Activated T-helper 9 cell treated with anti-CD3 and anti-CD28 coated beads, Interleukin-2, amount 50 U/mL, for 16 hours (primary cell): ENCODE data around the gene CCNF.
A peak's percentile ranks its signal among the peaks of the same experiment; 100 is the strongest.

ENCODE experiments used
- DNase-seq: peaks from one replicate; pipeline ENCODE4 v3.0.0-alpha.2; 2020; ENCODE audit warnings: low read depth

The CCNF gene

DNA sequence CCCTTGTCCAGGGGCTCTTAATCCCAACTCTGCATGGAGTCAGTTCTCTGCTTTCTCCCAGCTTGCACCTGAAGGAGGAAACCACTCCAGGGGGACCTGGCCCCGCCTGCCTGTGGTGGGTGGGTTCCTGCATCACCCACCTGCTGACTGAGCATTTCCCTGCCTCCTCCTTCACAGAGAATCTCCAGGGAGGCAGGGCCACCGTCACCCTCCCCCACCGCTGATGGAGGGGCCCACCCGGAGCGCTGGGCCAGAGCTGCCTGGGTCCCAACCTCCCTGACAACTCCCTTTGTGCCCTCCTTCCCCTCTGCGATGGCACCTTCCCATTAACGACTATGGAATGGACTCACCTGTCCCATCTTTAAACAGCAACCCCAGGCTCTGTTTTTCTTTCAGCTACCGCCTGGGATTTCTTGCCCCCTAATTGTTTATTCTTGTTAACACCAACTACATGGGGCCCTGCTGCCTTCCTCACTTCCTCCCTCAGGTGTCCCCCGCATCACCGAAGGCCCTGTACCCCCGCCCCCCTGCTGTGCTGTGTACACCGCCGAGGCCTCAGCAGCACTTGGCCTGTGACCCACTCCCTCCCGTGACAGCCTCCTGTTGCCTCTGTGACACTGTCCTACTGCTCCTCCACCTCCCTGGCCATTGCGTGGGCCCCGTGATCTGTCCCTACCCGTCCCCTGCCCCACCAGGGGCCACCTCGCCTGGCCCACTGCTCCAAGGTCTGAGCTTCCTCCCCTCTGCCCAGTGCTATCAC is 29.8 kb downstream of the CCNF start:
- no peak for DNase-seq

DNA sequence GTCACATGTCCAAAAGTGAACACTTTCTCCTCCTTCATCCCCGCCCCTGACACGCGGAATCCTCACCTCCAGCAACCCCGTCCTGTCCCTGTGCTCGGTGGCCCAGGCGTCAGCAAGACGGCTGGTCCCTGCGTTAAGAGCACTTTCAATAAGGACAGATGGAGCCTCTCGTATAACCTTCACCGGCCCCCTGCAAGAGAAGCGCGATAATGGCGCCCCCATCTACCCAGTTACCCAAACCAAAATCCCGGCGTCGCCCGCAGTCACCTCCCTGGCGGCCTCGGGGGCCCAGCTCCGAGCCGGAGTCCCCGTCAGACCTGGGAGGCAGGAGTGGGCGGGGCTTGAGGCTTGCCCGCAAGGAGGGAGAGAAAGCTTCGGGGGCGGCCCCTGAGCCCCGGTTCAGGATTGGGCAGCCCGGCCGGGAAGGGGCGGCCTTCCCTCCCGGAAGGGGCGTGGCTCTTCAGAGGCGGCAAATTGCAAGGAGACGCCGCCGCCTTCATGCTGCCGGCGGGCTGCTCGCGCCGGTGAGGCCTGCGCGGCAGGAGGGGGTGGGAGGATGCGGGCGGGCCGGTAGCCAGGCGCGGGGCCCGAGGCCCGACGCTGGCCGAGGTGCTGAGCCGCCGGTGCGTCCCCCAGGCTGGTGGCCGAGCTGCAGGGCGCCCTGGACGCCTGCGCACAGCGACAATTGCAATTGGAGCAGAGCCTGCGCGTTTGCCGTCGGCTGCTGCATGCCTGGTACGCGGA is 30.6 kb downstream of the CCNF start, which contains the start of gene TEDC2:
TSS of gene TEDC2 (plus strand) at position 463 of the 744 bp plus-strand sequence. CDS start at position 499, 36 bp downstream.
- DNase-seq: peak; percentile 95

DNA sequence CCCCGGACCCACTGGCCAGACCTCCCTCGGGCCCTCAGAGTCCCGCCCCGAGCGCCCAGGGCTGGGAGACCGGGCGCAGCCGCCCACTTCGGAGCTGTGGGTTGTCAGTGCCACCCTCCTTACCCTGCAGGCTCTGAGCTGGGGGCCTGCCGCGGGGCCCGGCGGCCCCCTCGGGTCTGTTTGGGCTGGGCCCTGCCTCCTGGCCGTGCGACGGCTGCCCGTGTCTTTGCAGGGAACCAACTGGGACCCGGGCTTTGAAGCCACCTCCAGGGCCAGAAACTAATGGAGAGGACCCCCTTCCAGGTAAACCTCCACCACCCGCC is 31.1 kb downstream of the CCNF start:
- no peak for DNase-seq

DNA sequence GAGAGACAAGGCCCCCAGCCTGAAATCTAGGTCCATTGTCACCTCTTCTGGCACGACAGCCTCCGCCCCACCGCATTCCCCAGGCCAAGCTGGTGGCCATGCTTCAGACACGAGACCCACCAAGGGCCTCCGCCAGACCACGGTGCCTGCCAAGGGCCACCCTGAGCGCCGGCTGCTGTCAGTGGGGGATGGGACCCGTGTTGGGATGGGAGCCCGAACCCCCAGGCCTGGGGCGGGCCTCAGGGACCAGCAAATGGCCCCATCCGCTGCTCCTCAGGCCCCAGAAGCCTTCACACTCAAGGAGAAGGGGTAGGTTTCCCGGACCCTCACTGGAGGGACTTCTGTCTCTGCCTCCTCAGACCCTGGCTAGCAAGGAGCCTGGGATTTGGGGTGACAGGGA is 31.7 kb downstream of the CCNF start:
- DNase-seq: no peak

DNA sequence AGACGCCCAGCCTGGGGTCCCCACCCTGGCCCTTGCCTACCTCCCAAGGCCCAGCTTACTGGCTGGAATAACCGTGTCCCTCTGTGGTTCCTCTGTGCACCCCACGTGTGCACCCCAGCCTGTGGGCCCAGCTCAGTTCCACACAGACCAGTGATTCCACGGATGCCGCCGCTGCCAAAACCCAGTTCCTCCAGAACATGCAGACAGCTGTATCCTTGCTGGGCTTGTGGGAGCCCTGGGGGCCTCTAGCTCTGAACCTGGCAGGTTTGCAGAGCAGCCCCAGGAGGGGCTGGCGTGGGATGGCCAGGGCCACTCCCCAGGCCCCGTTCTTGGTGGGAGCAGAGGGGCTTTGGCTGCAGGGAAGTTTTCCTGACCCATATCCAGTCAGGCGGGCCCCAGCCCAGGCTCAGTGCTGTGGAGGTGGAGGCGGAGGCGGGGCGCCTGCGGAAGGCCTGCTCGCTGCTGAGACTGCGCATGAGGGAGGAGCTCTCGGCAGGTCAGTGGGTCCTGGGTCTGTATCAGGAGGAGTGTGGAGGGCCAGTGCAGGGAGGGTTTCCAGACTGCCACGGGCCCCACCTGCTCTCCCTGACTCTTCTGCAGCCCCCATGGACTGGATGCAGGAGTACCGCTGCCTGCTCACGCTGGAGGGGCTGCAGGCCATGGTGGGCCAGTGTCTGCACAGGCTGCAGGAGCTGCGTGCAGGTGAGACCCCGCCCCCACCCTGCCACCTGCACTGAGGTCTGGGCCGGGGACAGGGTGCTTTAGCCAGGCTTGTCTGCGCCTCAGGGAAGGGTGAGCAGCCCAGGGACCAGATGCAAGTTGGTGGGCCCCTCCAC is 33.0 kb downstream of the CCNF start:
- DNase-seq: no peak

DNA sequence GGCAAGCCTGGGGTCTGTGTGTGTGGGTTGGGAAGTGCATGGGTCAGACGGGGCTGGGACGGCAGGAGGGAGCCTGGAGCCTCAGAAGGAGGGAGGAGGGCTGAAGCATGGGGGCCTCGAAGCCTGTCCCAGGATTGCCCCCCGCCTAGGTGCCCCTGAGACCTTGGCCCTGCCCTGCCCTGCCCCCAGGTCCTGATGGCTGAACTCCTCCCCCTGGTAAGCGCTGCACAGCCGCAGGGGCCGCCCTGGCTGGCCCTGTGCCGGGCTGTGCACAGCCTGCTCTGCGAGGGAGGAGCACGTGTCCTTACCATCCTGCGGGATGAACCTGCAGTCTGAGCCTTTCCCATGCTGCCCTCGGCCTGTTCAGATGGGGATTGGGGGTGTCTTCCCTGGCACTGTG is 35.1 kb downstream of the CCNF start:
- DNase-seq: no peak

DNA sequence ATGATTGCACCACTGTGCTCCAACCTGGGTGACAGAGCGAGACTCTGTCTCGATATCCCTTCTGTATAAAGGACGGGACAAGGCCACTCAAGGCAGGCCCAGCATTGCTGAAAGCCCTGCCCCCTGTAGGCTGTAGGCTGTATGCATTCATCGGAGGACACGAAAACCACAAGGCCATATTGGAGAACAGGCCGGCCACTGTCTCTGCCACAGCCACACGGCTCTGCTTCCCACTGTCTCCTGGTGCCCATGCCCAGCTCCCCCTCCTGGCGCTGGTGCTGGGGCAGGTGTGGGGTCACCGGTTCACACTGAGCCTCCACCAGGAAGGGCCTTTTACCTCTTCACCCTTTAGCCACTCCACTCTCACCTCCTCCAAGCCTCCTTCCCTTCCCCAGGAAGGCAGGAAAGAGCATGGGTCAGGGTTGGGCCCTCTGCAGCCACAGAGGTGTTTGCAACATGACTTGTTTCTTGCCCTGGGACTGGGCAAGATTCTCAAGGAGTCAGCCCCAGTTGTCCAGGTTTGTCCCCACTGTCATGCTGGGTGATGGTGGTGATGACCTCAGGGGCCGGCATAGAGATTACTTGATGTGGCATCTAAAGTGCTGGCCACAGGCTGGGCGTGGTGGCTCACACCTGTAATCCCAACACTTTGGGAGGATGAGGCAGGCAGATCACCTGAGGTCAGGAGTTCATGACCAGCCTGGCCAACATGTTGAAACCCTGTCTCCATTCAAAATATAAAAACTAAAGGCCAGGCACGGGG is 36.6 kb downstream of the CCNF start:
- DNase-seq: no peak

DNA sequence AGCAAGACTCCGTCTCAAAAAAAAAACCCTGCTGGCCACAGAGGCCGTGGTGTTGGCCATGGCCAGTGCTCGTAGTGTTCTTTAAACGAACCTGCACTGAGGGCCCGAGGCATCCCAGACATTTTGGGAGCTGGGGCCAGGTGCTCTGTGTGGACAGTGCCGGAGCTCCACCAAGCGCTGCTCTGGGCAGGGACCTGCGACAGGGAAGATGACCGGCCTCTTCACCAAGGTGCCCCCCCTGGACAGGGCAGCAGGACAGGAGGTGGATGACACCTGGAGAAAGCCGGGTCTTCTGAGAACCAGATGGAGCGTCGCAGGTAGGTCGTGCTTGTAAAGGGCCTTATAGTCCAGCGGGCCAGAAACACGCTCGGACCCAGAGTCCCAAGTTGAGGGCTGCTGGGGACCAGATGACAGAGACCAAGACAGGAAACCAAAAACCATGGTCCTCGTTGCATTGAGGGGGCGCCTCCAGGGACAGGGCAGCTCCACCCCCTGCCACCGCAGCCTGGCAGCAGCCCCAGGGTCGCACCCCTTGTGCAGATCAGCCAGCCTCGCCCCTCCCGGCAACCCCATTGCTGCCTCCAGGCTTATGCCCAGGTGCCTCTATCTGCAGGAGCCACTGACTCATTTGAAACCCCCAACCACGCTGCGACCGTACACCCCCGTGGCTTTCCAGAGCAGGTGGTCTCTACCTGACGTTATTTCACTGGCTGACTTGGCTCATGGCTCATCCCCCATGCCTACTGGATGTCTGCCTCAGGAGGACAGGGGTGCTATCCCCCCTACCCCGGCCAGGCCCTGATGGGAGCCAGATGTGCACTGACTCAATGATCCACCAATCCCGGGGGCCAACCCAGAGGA is 37.6 kb downstream of the CCNF start:
- DNase-seq: no peak

DNA sequence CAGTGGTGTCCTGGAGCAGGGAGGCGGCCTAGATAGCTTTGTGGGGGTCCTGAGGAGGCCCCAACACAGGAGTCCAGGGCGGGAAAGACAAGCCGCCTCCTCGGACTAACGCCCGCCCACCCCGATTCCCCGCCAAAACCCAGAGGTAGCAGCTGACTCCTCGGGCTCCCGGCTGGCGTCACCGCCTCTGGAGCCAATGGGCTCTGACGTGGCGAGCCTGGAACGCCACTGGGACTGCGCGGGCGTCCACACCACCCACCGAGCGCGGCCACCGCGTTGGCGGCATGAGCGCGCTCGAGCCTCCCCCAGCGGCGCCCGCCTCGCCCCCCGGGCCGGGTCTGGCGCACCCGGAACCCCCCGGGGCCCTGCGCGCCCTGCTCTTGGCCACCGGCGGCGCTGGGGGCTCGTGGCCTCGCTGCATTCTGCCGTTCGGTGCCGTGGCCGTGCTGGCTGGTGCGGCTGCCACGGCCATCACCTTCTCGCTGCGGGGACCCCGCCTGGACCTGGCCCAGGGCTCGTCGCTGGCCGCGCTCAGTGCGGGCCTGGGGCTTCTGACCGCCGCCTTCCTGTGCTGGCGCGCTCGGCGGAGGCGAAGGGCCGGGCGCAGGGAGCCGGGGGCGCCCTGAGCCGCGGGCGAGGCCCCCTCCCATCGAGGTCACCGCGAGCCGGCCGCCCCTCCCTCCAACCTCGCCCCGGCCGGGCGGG is 38.4 kb downstream of the CCNF start:
- no peak for DNase-seq

DNA sequence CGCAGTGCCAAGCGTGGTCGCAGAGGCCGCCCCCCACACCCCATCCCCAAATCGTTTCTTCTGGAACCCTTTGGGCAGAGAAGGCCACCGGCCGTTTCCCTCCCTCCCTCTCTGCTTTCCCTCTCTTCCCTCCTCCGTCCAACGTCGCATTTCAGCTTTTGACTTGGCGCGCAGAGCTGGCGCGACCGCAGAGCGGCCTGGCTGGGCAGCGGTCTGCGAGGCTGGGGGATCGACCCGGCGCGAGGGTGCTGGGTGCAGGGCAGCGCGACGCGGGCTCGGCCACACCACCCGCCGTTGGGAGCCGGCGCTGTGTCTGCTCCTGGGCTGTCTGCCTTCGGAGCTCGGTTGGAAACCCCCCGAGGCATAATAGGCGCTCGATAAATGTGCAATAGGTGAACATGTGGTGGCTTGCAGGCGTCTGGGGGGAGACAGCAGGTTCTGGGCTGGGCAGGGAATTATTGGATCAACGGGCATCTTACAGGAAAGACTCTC is 39.0 kb downstream of the CCNF start:
- no peak for DNase-seq

DNA sequence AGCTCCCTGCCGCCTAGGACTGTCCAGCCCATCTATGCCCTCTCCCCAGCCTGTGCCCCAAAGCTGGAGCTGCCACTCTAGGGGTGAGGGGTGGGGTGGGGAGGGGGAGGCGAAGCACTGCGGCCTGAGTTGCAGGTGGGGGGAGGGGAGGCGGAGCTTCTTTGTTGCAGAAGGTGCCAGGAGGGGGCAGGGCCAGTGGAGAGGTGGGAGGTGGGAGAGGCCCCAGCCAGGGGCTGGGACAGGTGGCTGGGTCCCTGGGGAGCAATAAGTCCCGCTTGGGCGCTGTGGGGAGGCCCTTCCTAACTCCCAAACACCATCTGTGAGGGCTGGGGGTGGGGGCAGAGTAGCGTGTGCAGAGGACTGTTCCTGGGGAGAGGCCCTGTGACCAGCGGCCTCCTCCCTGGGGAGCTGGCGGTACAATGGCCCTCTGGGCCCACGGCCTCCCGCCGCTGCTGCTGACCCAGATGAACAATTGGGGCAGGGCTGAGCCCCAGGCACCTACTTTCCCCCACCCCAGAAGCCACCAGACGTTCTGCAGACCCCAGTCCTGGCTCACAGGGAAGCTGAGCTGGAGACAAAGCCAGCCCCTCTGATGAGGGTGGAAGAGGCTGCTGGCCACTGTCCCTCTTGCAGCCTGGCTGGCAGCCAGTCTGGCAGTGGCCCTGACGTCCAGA is 39.6 kb downstream of the CCNF start:
- DNase-seq: no peak

DNA sequence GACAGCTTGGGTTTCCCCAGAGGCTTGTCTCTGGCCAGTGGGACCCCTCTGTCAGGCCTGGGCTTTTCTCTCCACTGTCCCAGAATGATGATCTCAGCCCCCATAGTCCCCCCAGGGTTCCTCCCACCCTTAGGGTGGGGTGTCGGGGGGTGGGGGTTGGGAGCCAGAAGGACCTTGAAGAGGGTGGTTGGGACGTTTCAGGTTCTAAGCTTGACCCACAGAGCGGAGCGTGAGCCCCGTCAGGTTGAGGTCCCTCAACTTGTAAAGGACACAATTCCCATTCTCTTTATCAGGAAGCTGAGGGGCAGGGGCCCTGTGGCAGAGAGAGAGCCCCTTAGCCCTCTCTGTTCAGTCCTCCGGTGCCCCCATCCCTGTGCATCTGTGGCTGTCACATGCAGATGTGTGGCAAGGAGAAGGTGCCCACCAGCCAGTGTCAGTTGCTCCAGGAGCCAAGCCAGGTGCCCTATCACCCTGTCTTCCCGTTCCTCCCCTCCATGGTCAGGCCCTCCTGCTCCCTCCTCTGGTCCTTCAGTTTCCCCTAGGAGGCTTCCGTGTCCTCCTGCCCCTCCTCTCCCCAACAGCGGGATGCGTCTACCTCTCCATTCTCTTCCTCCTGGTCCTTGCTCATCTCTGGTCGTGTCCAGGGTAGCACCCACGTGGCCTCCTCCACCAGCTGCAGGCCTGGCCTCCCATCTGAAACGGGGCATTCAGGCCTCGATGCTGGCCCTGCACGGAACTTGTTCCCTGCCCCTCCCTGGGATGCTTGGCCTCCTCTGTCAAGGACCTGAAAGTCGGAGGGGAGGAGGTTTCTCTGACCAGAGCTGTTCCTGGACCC is 40.4 kb downstream of the CCNF start:
- no peak for DNase-seq

DNA sequence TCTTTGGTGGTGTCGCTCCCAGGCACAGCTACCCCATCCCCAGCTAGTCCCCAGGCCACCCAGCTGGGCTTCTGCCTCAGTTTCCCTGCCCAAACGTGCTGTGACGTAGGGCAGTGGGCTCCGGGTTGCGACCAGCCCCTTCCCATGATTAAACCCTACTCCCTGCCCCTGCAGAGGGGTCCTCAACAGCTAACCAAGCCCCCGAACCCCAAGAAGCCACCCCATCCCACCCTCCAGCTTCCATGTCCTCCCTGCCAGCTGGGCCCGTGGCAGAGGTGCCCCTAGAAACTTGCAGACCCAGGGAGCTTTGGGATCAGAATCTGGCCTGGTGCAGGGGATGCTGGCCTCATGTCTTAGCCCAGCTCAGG is 41.0 kb downstream of the CCNF start:
- DNase-seq: no peak

DNA sequence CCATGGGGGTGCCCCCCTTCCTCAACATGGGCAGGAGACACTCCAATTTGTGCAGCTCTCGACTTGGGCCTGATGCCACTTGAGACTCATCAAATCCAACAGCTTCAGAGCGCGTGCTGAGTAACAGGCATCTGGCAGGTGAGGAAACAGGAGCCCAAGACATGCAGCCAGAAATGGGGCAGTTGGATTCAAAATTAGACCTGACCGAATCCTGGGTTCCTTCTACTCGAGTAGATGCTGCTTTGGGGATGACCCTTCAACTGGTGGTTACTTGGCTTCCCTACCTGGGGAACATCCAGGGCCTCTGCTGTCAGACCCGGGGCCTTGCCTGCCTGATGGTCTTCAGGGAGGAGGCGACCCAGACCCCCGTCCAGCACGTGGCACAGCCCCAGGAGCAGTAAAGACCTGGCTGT is 41.4 kb downstream of the CCNF start:
- DNase-seq: no peak

DNA sequence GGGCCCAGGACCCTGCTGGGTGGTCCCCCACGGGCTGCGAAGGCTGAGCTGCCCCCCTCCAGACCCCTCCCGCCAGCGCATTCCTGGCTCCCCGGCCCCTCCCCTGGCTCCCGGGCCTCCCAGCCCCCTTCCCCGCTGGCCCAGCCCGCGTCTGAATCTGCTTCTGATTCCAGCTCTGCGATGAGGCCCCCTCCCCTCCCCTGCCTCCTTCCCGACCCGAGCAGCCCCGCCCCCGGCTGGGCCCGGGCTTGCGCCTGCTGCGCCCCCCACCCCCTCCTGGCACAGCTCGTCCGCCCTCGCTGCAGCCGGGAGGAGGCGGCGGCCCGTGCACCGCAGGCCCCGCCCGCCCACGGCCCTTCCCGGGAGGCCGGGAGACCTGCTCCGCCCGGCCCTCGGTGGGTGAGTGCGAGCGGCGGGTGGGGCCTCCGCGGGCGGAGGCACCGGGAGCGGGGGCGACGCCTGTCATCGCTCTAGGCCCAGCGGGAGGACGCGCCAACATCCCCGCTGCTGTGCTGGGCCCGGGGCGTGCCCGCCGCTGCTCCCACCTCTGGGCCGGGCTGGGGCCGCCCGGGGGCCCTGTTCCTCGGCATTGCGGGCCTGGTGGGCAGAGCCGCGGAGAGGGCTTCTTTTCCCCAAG is 41.9 kb downstream of the CCNF start, which contains the start of gene NTN3:
TSS of gene NTN3 (plus strand) at position 282 of the 637 bp plus-strand sequence. CDS start 405 bp downstream, outside the sequence.
- no peak for DNase-seq

DNA sequence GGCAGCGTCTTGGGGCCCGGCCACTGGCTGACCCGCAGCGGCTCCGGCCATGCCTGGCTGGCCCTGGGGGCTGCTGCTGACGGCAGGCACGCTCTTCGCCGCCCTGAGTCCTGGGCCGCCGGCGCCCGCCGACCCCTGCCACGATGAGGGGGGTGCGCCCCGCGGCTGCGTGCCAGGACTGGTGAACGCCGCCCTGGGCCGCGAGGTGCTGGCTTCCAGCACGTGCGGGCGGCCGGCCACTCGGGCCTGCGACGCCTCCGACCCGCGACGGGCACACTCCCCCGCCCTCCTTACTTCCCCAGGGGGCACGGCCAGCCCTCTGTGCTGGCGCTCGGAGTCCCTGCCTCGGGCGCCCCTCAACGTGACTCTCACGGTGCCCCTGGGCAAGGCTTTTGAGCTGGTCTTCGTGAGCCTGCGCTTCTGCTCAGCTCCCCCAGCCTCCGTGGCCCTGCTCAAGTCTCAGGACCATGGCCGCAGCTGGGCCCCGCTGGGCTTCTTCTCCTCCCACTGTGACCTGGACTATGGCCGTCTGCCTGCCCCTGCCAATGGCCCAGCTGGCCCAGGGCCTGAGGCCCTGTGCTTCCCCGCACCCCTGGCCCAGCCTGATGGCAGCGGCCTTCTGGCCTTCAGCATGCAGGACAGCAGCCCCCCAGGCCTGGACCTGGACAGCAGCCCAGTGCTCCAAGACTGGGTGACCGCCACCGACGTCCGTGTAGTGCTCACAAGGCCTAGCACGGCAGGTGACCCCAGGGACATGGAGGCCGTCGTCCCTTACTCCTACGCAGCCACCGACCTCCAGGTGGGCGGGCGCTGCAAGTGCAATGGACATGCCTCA is 42.6 kb downstream of the CCNF start:
- DNase-seq: no peak

DNA sequence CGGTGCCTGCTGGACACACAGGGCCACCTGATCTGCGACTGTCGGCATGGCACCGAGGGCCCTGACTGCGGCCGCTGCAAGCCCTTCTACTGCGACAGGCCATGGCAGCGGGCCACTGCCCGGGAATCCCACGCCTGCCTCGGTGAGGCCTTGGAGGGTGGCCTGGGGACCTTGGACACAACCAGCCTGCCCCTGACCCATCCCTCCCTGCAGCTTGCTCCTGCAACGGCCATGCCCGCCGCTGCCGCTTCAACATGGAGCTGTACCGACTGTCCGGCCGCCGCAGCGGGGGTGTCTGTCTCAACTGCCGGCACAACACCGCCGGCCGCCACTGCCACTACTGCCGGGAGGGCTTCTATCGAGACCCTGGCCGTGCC is 43.2 kb downstream of the CCNF start:
- DNase-seq: no peak
